Embryonic facial prominence (tissue), 1 donor: ENCODE data around the gene MTMR3.

ENCODE experiments used
- DNase-seq: peaks from one replicate; pipeline ENCODE4 v3.0.0-alpha.2; 2016; ENCODE audit errors: extremely low spot score

MTMR3 gene

GRCh38 chr22:29916007-29916544, 33.1 kb downstream of the MTMR3 start:
- no peak for DNase-seq

- no peak for DNase-seq
These were observed 34.3 kb downstream of the MTMR3 start for GRCh38 chr22:29917052-29917902.

- no peak for DNase-seq
These were observed 42.4 kb downstream of the MTMR3 start for GRCh38 chr22:29925402-29925801.

- no peak for DNase-seq
These were observed 43.1 kb downstream of the MTMR3 start for GRCh38 chr22:29926057-29926456.

- no peak for DNase-seq
These were observed 49.2 kb downstream of the MTMR3 start for GRCh38 chr22:29932136-29932535.

- DNase-seq: no peak
These were observed 50.6 kb downstream of the MTMR3 start for GRCh38 chr22:29933619-29934018.

- DNase-seq: no peak
These were observed 51.6 kb downstream of the MTMR3 start for GRCh38 chr22:29934596-29934995.

- DNase-seq: no peak
These were observed 53.2 kb downstream of the MTMR3 start for GRCh38 chr22:29936186-29936585.

GRCh38 chr22:29937940-29938693, 55.1 kb downstream of the MTMR3 start:
- no peak for DNase-seq

- no peak for DNase-seq
These were observed 57.6 kb downstream of the MTMR3 start for GRCh38 chr22:29940526-29940925.

- no peak for DNase-seq
These were observed 61.4 kb downstream of the MTMR3 start for GRCh38 chr22:29944339-29944738.

- DNase-seq: no peak
These were observed 62.5 kb downstream of the MTMR3 start for GRCh38 chr22:29945435-29945834.

- no peak for DNase-seq
These were observed 63.2 kb downstream of the MTMR3 start for GRCh38 chr22:29946220-29946619.

GRCh38 chr22:29947410-29948384, 64.7 kb downstream of the MTMR3 start:
- no peak for DNase-seq

GRCh38 chr22:29948385-29948769, 65.4 kb downstream of the MTMR3 start:
- no peak for DNase-seq

- no peak for DNase-seq
These were observed 66.9 kb downstream of the MTMR3 start for GRCh38 chr22:29949872-29950271.

- DNase-seq: no peak
These were observed 68.9 kb downstream of the MTMR3 start for GRCh38 chr22:29951791-29952413.

- no peak for DNase-seq
These were observed 71.4 kb downstream of the MTMR3 start for GRCh38 chr22:29954203-29954855.

GRCh38 chr22:29956680-29957079, 73.7 kb downstream of the MTMR3 start:
- no peak for DNase-seq

GRCh38 chr22:29958170-29958569, 75.2 kb downstream of the MTMR3 start:
- no peak for DNase-seq

- DNase-seq: no peak
These were observed 81.8 kb downstream of the MTMR3 start for GRCh38 chr22:29964776-29965175.
